OCI-LY1 (cell line): ENCODE data around the gene CHCHD3.

Experiments
- CTCF ChIP-seq: fragments of 200-600 bp; sonication (generic), shearing (Covaris generic); IDR thresholded peaks from 2 replicates; pipeline ENCODE4 v1.5.1; 2017; ENCODE audit warnings: mild to moderate bottlenecking, antibody characterized with exemption, low read length, moderate library complexity, mixed read lengths
- EZH2 ChIP-seq: fragments of 200-600 bp; sonication (generic), shearing (Covaris generic); IDR thresholded peaks from 2 replicates; pipeline ENCODE4 v1.8.0; 2017; ENCODE audit warnings: borderline replicate concordance, mixed run types, mild to moderate bottlenecking, antibody characterized with exemption, low read length, moderate library complexity, mixed read lengths

DNA sequence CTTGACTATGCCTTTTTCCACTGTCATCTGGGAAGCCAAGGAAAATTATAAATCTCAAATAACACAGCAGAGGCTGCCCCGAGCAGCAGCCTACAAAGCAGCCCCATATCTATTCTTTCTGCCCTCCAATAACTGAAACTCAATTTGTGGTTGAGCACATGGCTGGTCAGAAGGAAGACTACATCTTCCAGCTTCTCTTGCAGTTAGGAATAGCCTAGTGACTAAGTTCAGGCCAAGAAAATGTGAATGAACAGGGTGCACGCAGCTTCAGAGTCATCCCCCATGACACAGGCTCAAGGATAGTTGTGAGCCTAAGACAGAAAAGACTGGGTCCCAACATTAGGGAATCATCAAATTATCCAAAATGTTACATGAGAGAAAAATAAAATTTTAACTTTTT lies 42.3 kb downstream of the CHCHD3 start:
- TF ChIP-seq CTCF (no peak), EZH2 (no peak)
